ENCODE measurements around the gene ATP4A.

- TF ChIP-seq POLR2A (IDR thresholded peaks at IDR 0.05; ENCODE audit: low read depth, low read length) (no peak), TAF1 (IDR thresholded peaks at IDR 0.05; ENCODE audit: borderline replicate concordance, low read depth, low read length) (no peak)
Observed at GRCh38 chr19:35546532-35546931, 16.9 kb downstream of the ATP4A start.

Data from GM12892 (cell line).